K562 (cell line): ENCODE results near the gene GPSM3. TPM values are rescaled to one million over a fixed set of nuclear protein-coding genes. Genes with fewer than 3 reads are reported as not detected.

Experiments used
- BCOR ChIP-seq: fragments of 450-650 bp; IDR thresholded peaks from 2 replicates; pipeline ENCODE4 v1.6.1; 2016
- CHD7 ChIP-seq: fragments of 200-600 bp; sonication (generic); IDR thresholded peaks from one replicate; pipeline ENCODE4 v1.6.1; 2012; ENCODE audit warnings: mild to moderate bottlenecking, low read depth, low read length, inconsistent platforms
- E2F5 ChIP-seq: sonication (generic); formaldehyde crosslinking; IDR thresholded peaks from 2 replicates; pipeline ENCODE4 v1.8.0; 2022; ENCODE audit warnings: mild to moderate bottlenecking, missing genetic modification reagents
- ETV6 ChIP-seq, 3 experiments: fragments of 150-350 bp in 1 of 3; sonication (generic) in 1 of 3; formaldehyde crosslinking in 1 of 3; IDR thresholded peaks; 2 replicates each; pipeline versions ENCODE4 v1.6.1 to v1.8.0; 2014 to 2022; ENCODE audit warnings: borderline replicate concordance in 2 of 3, low read depth in 2 of 3, antibody characterized with exemption in 1 of 3, low read length in 1 of 3, mild to moderate bottlenecking in 1 of 3, missing genetic modification reagents in 1 of 3
- SAP30 ChIP-seq: fragments of 200-600 bp; sonication (generic); IDR thresholded peaks from 2 replicates; pipeline ENCODE4 v1.6.1; 2012; ENCODE audit warnings: borderline replicate concordance, low read depth, mild to moderate bottlenecking, moderate library complexity, low read length, control low read depth, inconsistent platforms; ENCODE audit not compliant: insufficient read depth, poor library complexity, severe bottlenecking
- ZNF347 ChIP-seq: fragments of 450-650 bp; formaldehyde crosslinking; IDR thresholded peaks from 2 replicates; pipeline ENCODE4 v1.4.0; 2020; ENCODE audit warnings: low read depth, mild to moderate bottlenecking, moderate library complexity
- ZNF609 ChIP-seq: sonication (generic); formaldehyde crosslinking; IDR thresholded peaks from 2 replicates; pipeline ENCODE4 v1.8.1; 2023; ENCODE audit warnings: missing genetic modification reagents, mild to moderate bottlenecking, borderline replicate concordance
- ZNF778 ChIP-seq: fragments of 450-650 bp; formaldehyde crosslinking; IDR thresholded peaks from 2 replicates; pipeline ENCODE4 v1.4.0; 2020; ENCODE audit warnings: mild to moderate bottlenecking, moderate library complexity
- polyA plus RNA-seq, 8 experiments: library from polyadenylated mRNA; depleted of rRNA in 4 of 8; stranded (reverse) in 5 of 8; unstranded in 3 of 8; fragments of >200 nt; fragmentation: Nextera tagmentation in 2 of 8; fragmentation: Illumina TruSeq in 1 of 8; extraction: Ambion mirVana in 2 of 8; extraction: Trizol in 1 of 8; gene quantifications; 2 replicates each; pipeline versions ENCODE4 v1.2.1 to v1.2.3, GENCODE V29; 2011 to 2014; ENCODE audit warnings: inconsistent platforms in 1 of 8, missing spikeins in 1 of 8
- total RNA-seq, 7 experiments: library from RNA; depleted of rRNA in 6 of 7; stranded (reverse); fragments of >200 nt in 6 of 7; fragmentation: Illumina TruSeq in 2 of 7; extraction: Trizol in 2 of 7; gene quantifications; 2 replicates each; pipeline versions ENCODE4 v1.2.1 to v1.2.3, GENCODE V29; 2011 to 2021; ENCODE audit warnings: low replicate concordance in 1 of 7

Gene GPSM3
- total and polyA plus RNA-seq, 9 of the 15 experiments (the other 6 are each of a cell fraction or from before 2014, with no cell fraction given): 5.3 to 42.6 (median 24.4) TPM

- TF ChIP-seq CHD7 (no peak), BCOR (peak; percentile 32; the same call in 1 of the 2 replicates), ZNF347 (CRISPR knock-in tag) (no peak), SAP30 (peak; percentile 88), ZNF778 (no peak), ZNF609 (CRISPR knock-in tag) (no peak), ETV6 (IDR thresholded peaks at IDR 0.05; ENCODE audit: borderline replicate concordance in 1 of 2, low read depth in 2 of 2, low read length in 1 of 2) (no peak), ETV6 (CRISPR knock-in tag; IDR thresholded peaks at IDR 0.05; ENCODE audit: borderline replicate concordance) (no peak), E2F5 (CRISPR knock-in tag) (no peak; the same call in 1 of the 2 replicates)
These were observed 37.8 kb downstream of the GPSM3 start (continued) for GRCh38 chr6:32154514-32155161.
